HEK293 (cell line): ENCODE data around the gene BBLN.
A peak's percentile ranks its signal among the peaks of the same experiment; 100 is the strongest.

Experiments used
- CTCF ChIA-PET: fragments of 350-600 bp; formaldehyde crosslinking; extraction: SDS; loops from one replicate; lab custom pipeline; 2021; ENCODE audit warnings: antibody characterized with exemption; lab: Yijun Ruan, JAX
- POLR2A ChIA-PET: fragments of 300-600 bp; formaldehyde crosslinking; extraction: SDS; loops from one replicate; lab custom pipeline; 2020; ENCODE audit warnings: antibody characterized with exemption, inconsistent platforms; lab: Yijun Ruan, JAX
- H3K27ac ChIP-seq: fragments of 200-500 bp; sonication (Bioruptor generic); 2 replicates; pipeline ENCODE4 v1.5.1; 2014; ENCODE audit warnings: low read depth, low read length, control low read depth, inconsistent platforms; ENCODE audit errors: extremely low read depth
- H3K36me3 ChIP-seq, 2 experiments: fragments of 200-500 bp in 1 of 2; sonication (Bioruptor generic) in 1 of 2; 1 replicate in 1 of 2; 2 replicates in 1 of 2; pipeline ENCODE4 v1.5.1; 2014 to 2017; ENCODE audit warnings: inconsistent platforms in 2 of 2, low read length in 2 of 2; ENCODE audit not compliant: control insufficient read depth in 2 of 2, insufficient read depth in 1 of 2
- H3K4me1 ChIP-seq: fragments of 200-500 bp; sonication (Bioruptor generic); 2 replicates; pipeline ENCODE4 v1.5.1; 2014; ENCODE audit warnings: mild to moderate bottlenecking, low read length, inconsistent platforms; ENCODE audit not compliant: control insufficient read depth, insufficient read depth
- H3K4me3 ChIP-seq: 2 replicates; pipeline ENCODE4 v1.5.1; 2011; ENCODE audit warnings: low read depth, mild to moderate bottlenecking, control low read depth, low read length, moderate library complexity
- H3K9me3 ChIP-seq: fragments of 200-500 bp; sonication (Bioruptor generic); 2 replicates; pipeline ENCODE4 v1.5.1; 2014; ENCODE audit warnings: low read depth, low read length, inconsistent platforms; ENCODE audit not compliant: control insufficient read depth, insufficient read depth
- BCL11B ChIP-seq: fragments of 450-650 bp; formaldehyde crosslinking; IDR thresholded peaks from 2 replicates; pipeline ENCODE4 v1.5.1; 2016; ENCODE audit warnings: low read depth, missing biosample characterization, missing genetic modification characterization
- ELK4 ChIP-seq: IDR thresholded peaks from 2 replicates; pipeline ENCODE4 v1.6.1; 2011; ENCODE audit warnings: mild to moderate bottlenecking, low read depth, low read length, borderline replicate concordance
- GLIS1 ChIP-seq: fragments of 450-650 bp; formaldehyde crosslinking; IDR thresholded peaks from 2 replicates; pipeline ENCODE4 v1.5.1; 2016; ENCODE audit warnings: missing biosample characterization, missing genetic modification characterization
- IKZF3 ChIP-seq: fragments of 450-650 bp; IDR thresholded peaks from 2 replicates; pipeline ENCODE4 v1.5.0; 2018; ENCODE audit warnings: missing biosample characterization, mild to moderate bottlenecking, missing genetic modification characterization, moderate library complexity
- INSM2 ChIP-seq: fragments of 450-650 bp; formaldehyde crosslinking; IDR thresholded peaks from 2 replicates; pipeline ENCODE4 v1.5.1; 2016; ENCODE audit warnings: missing biosample characterization, missing genetic modification characterization
- KLF8 ChIP-seq: fragments of 450-650 bp; formaldehyde crosslinking; IDR thresholded peaks from 2 replicates; pipeline ENCODE4 v1.5.1; 2016; ENCODE audit warnings: missing biosample characterization, missing genetic modification characterization
- MEIS1 ChIP-seq: sonication (generic); formaldehyde crosslinking; IDR thresholded peaks from 2 replicates; pipeline ENCODE4 v1.8.1; 2022; ENCODE audit warnings: missing genetic modification reagents, mild to moderate bottlenecking, borderline replicate concordance
- PBX3 ChIP-seq: sonication (generic); formaldehyde crosslinking; IDR thresholded peaks from 2 replicates; pipeline ENCODE4 v1.8.1; 2022; ENCODE audit warnings: mild to moderate bottlenecking, moderate library complexity, missing genetic modification reagents
- PRDM4 ChIP-seq: fragments of 450-650 bp; formaldehyde crosslinking; IDR thresholded peaks from 2 replicates; pipeline ENCODE4 v1.5.1; 2017; ENCODE audit warnings: missing biosample characterization, missing genetic modification characterization
- SCRT2 ChIP-seq: fragments of 450-650 bp; formaldehyde crosslinking; IDR thresholded peaks from 2 replicates; pipeline ENCODE4 v1.5.1; 2016; ENCODE audit warnings: missing biosample characterization, missing genetic modification characterization
- ZBTB17 ChIP-seq: fragments of 450-650 bp; formaldehyde crosslinking; IDR thresholded peaks from 2 replicates; pipeline ENCODE4 v1.5.1; 2016; ENCODE audit warnings: missing biosample characterization, missing genetic modification characterization
- ZIC2 ChIP-seq: fragments of 450-650 bp; formaldehyde crosslinking; IDR thresholded peaks from 2 replicates; pipeline ENCODE4 v1.5.1; 2016; ENCODE audit warnings: missing biosample characterization, missing genetic modification characterization
- ZNF121 ChIP-seq: fragments of 450-650 bp; formaldehyde crosslinking; IDR thresholded peaks from 2 replicates; pipeline ENCODE4 v1.5.1; 2016; ENCODE audit warnings: missing biosample characterization, missing genetic modification characterization
- ZNF16 ChIP-seq: fragments of 450-650 bp; formaldehyde crosslinking; IDR thresholded peaks from 2 replicates; pipeline ENCODE4 v1.5.1; 2016; ENCODE audit warnings: low read depth, missing biosample characterization, missing genetic modification characterization
- ZNF169 ChIP-seq: fragments of 450-650 bp; formaldehyde crosslinking; IDR thresholded peaks from 2 replicates; pipeline ENCODE4 v1.5.1; 2016; ENCODE audit warnings: missing biosample characterization, missing genetic modification characterization
- ZNF214 ChIP-seq: fragments of 450-650 bp; formaldehyde crosslinking; IDR thresholded peaks from 2 replicates; pipeline ENCODE4 v1.5.1; 2017; ENCODE audit warnings: missing biosample characterization, mild to moderate bottlenecking, missing genetic modification characterization, borderline replicate concordance
- ZNF311 ChIP-seq: fragments of 450-650 bp; formaldehyde crosslinking; IDR thresholded peaks from 2 replicates; pipeline ENCODE4 v1.5.1; 2017; ENCODE audit warnings: missing biosample characterization, missing genetic modification characterization, borderline replicate concordance
- ZNF530 ChIP-seq: fragments of 450-650 bp; formaldehyde crosslinking; IDR thresholded peaks from 2 replicates; pipeline ENCODE4 v1.5.1; 2016; ENCODE audit warnings: low read depth, missing biosample characterization, missing genetic modification characterization
- ZNF600 ChIP-seq: fragments of 450-650 bp; formaldehyde crosslinking; IDR thresholded peaks from 2 replicates; pipeline ENCODE4 v1.5.1; 2016; ENCODE audit warnings: missing biosample characterization, missing genetic modification characterization
- ZNF623 ChIP-seq: fragments of 450-650 bp; formaldehyde crosslinking; IDR thresholded peaks from 2 replicates; pipeline ENCODE4 v1.5.1; 2016; ENCODE audit warnings: missing biosample characterization, missing genetic modification characterization
- ZNF660 ChIP-seq: fragments of 450-650 bp; IDR thresholded peaks from 2 replicates; pipeline ENCODE4 v1.5.1; 2018; ENCODE audit warnings: missing biosample characterization, mild to moderate bottlenecking, missing genetic modification characterization
- ZNF677 ChIP-seq: fragments of 450-650 bp; IDR thresholded peaks from 2 replicates; pipeline ENCODE4 v1.5.0; 2018; ENCODE audit warnings: missing biosample characterization, mild to moderate bottlenecking, missing genetic modification characterization, moderate library complexity
- ZSCAN18 ChIP-seq: fragments of 450-650 bp; formaldehyde crosslinking; IDR thresholded peaks from 2 replicates; pipeline ENCODE4 v1.5.1; 2016; ENCODE audit warnings: missing biosample characterization, missing genetic modification characterization

BBLN gene

GRCh38 chr9:128161215-128161902 lies 1.3 kb downstream of the BBLN start:
- POLR2A ChIA-PET = interaction anchor here (0.6 to 3.9 kb wide), 7 partner anchors 9 to 130 kb away, joined by 3 to 30 read pairs (median 5); partner anchors contain the start of genes CIZ1, GOLGA2, NAIF1 and SLC25A25
- Histone ChIP-seq H3K27ac (no peak overlapping the region), H3K9me3 (no peaks in the 10 kb centered on the region), H3K36me3 (peaks cover 0 to 39% of the 10 kb centered on the region in 2 experiments; a peak in 2 of 3 replicates), H3K4me3 (no peak overlapping the region), H3K4me1 (no peaks in the 10 kb centered on the region)
- peak; percentile 21; the same call in 1 of the 2 replicates for TF ChIP-seq ZBTB17 (tag by site-specific recombination)
- TF ChIP-seq ZIC2 = 0 out of 2 replicates have a peak, but pooled peaks have one; percentile 18
- TF ChIP-seq INSM2 (tag by site-specific recombination) = no peak
- peak; percentile 61; the same call in 1 of the 2 replicates for TF ChIP-seq IKZF3 (tag by site-specific recombination)
- TF ChIP-seq ZNF121 = peak; percentile 92
- TF ChIP-seq GLIS1 (tag by site-specific recombination) = peak; percentile 84
- TF ChIP-seq ZNF16 (tag by site-specific recombination) = no peak
- TF ChIP-seq, all 188 proteins: peak for 5
- CTCF ChIA-PET = interaction anchor here (0.6 to 1.0 kb wide), 3 partner anchors 36 to 106 kb away, joined by 3 read pairs; no protein-coding TSS in a partner anchor

- no peaks in the 10 kb centered on the region for H3K9me3 ChIP-seq
- ChIA-PET CTCF (interaction anchor here (0.6 to 0.7 kb wide), 2 partner anchors 35 to 104 kb away, joined by 3 read pairs; no protein-coding TSS in a partner anchor), POLR2A (interaction anchor here (0.8 to 3.9 kb wide), 4 partner anchors 8 to 52 kb away, joined by 3 to 30 read pairs (median 4); partner anchors contain the start of gene CIZ1)
- no peak overlapping the region for H3K27ac ChIP-seq
- no peak overlapping the region for H3K4me3 ChIP-seq
- peaks cover 0 to 50% of the 10 kb centered on the region in 2 experiments; a peak in 2 of 3 replicates for H3K36me3 ChIP-seq
- no peak for TF ChIP-seq ZNF660 (tag by site-specific recombination)
- no peak for TF ChIP-seq MEIS1 (CRISPR knock-in tag)
- TF ChIP-seq PRDM4 = peak; percentile 68; the same call in 1 of the 2 replicates
- TF ChIP-seq PBX3 = no peak
- TF ChIP-seq ZNF214 (tag by site-specific recombination) = no peak
- no peak for TF ChIP-seq ZNF311 (tag by site-specific recombination)
- TF ChIP-seq ZNF169 (tag by site-specific recombination) = no peak
- TF ChIP-seq BCL11B (tag by site-specific recombination) = no peak
- no peak for TF ChIP-seq ZNF530 (tag by site-specific recombination)
- no peak for TF ChIP-seq KLF8 (tag by site-specific recombination)
- TF ChIP-seq ZNF677 (tag by site-specific recombination) = no peak
- no peak for TF ChIP-seq SCRT2 (tag by site-specific recombination)
- peak; percentile 98 for TF ChIP-seq ZNF623 (tag by site-specific recombination)
- TF ChIP-seq ZSCAN18 (tag by site-specific recombination) = no peak
- no peak for TF ChIP-seq ELK4
- TF ChIP-seq ZNF600 (tag by site-specific recombination) = 0 out of 2 replicates have a peak, but pooled peaks have one; percentile 30
- no peaks in the 10 kb centered on the region for H3K4me1 ChIP-seq
Measured at GRCh38 chr9:128162215-128163026, 2.4 kb downstream of the BBLN start.
